NCI-H2107 treated with DMSO at 0.1 percent for 48 hours (cell line): ENCODE measurements around the gene ADCY5.

Experiments
- DNase-seq: peaks from one replicate; lab custom pipeline; 2025; ENCODE audit not compliant: unreplicated experiment; lab: John Stamatoyannopoulos, UW

Gene ADCY5

GRCh38 chr3:123431007-123431657 lies 17.8 kb downstream of the ADCY5 start:
- no peak for DNase-seq

DNA sequence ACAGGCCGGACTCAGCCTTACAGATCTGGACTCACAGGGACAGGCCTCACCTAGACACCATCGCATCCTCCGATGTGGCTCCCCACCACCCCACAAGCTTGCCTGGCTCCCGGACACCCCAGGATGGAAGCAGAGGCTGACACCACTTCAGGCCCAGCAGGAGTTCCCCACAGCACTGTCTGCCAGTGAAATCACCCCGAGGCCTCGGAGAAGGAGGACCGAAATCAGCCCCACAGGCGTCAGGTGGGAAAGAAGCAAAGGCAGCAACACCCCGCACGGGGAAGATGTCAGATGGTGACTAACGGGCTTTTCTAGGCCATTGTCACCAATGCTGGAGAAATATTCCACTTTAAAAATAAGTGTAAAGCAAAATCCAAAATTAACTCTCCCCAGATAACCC lies 18.6 kb downstream of the ADCY5 start:
- DNase-seq, result no peak

- no peak for DNase-seq
Observed at GRCh38 chr3:123429362-123430125, 19.3 kb downstream of the ADCY5 start.

DNA sequence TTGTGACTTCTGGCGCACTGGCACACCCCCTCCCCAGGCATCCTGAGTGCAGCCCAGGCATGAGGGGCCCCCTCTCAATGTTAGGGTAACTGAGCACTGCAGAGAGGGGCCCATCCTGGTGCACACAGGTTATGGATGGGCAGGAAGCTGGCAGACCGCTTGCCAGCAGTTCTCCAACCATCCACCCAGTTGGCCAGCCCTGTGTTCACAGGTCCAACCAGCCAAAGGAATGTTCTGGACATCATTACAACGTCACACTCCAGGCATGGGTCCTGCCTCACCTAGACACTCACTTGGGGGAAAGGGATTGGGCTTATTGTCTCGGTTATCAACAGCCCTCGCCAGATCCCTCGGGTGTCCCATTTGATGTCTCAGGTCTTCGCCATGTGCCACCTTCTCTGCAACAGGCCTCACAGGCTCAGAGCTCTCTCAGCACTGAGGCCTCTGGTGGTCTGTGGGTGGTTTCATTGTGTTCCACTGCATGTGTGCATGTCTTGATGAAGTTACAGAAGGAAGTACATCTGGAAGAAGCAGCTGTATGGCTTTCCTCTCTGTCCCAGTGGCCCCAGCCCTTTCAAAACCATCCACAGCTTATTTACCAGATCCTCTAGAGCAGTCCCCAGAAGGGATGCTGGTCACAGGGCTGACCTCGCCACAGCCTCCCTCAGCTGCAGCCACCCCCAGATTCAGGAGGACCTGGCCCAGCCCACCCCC lies 23.7 kb downstream of the ADCY5 start:
- no peak for DNase-seq

GRCh38 chr3:123424321-123424998 lies 24.4 kb downstream of the ADCY5 start:
- DNase-seq, result no peak

GRCh38 chr3:123423806-123424205 lies 25.1 kb downstream of the ADCY5 start:
- no peak for DNase-seq

GRCh38 chr3:123423031-123423430 lies 25.9 kb downstream of the ADCY5 start:
- no peak for DNase-seq

- no peak for DNase-seq
Observed at GRCh38 chr3:123422457-123422856, 26.4 kb downstream of the ADCY5 start.

GRCh38 chr3:123421353-123422174 lies 27.3 kb downstream of the ADCY5 start:
- DNase-seq, result peak; percentile 97

DNA sequence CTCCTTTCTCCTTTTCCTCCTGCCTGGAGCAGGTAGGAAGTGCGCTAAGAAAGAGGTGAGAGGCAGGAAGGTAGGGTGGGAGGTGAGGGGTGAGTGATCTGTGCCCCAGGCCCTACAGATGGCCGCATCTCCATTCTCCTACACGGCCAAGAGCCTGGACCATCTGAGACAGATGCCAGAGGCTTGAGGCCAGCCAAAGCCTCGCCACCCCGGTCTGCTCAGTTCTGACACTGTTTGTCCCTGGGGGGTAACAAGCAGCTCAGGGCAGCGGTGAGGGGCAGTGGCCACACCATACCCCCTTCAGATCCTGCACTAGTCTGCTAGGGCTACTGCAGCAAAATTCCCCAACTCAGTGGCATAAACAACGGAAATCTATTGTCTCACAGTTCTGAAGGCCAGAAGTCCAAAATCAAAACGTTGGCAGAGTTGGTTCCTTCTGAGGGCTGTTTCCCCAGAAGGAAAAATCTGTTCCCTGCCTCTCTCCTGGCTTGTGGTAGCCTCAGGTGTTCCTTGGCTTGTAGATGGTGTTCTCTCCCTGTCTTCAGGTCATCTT lies 28.4 kb downstream of the ADCY5 start:
- DNase-seq, result no peak

DNA sequence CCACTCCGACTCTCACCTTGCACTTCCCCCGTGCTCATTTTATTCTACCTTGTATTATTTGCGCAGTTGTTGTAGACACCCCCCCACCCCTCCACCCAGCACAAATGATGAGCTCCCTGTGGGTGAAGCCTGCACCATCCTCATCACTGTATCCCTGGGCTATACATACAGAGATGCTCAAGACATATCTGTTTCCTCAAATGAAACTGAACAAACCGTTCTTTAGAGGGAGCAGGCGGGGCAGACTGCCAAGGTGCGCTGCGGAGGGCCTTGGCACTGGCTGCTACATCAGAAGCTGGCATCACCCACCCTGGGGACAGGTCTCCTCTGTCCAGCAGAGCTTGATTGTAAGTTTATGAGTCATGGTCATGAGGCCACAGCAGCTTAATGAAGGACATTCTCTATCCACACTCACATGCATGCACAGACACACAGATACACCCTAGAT lies 29.0 kb downstream of the ADCY5 start:
- DNase-seq, result no peak

- DNase-seq, result no peak
Observed at GRCh38 chr3:123419181-123419849, 29.6 kb downstream of the ADCY5 start.

DNA sequence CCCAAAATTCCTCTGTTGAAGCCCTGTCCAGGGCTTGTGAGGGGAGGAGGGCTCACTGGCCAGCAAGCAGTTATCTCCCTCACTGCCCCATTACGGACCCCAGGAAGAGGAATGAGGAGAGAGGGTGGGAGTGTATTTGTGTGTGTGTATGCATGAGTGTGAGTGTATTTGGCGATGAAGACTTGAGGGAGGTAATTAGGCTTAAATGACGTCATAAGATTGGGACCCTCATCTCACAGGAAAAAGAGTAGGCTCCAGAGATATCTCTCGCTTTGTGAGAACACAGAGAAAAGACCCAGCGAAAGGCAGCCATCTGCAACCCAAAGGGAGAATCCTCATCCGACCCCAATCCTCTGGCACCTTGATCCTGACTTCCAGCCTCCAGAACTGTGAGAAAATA lies 32.2 kb downstream of the ADCY5 start:
- no peak for DNase-seq

DNA sequence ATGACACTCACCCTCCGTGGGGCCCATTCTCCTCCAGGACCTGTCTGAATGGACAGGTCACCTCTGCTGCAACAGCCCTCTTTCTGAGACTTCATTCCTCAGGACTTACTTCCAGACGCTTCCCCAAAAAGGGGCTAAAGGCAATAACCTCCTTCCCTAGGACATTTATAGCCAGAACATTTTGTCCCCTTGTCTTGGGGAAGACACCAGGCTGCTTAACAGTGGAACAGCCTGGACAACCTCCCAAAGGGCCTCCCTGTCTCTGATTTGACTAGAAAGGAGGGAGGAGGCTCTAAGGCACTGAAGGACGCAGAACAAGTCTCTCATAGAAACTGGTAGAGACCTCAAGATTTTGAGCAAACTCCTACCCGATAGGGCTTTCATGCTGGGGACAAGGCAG lies 32.7 kb downstream of the ADCY5 start:
- no peak for DNase-seq

DNA sequence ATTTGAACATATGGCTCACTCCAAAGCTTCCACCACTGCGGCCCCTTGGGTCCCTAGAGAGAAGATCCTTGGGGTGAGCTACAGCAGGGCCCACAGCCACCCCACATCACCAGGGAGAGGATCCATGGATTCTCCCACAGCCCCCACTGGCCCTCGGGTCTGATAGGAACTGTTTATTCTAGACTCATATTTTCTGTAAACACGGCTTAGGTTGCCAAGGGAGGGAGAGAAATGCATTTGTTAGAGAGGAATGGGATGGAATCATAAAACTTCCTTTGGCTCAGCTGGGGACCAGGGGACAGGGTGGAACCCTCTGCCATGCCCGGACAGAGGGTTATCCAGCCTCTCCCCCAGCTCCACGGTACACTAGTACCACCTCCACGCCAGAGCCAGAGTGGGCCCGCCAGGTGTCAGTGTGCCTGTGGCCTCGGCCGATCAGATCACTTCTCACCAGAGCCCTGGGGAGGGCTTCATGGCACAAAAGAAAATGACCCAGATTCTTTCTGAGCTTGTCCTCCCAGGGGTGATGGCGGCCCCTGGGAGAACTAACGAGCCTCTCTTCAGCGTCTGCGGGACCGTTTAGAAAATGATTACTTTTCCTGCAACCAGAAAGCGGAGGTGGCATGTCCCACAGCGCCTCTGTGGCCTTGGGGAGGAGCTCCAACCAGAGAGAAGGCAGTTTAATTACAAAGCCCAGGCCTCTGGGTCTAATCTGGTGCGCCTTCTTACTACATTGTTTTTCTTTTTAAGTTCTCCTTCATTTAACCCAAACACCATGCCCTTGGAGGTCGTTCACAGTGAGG lies 33.7 kb downstream of the ADCY5 start:
- DNase-seq, result no peak

- DNase-seq, result no peak
Observed at GRCh38 chr3:123412811-123413604, 35.9 kb downstream of the ADCY5 start.

DNA sequence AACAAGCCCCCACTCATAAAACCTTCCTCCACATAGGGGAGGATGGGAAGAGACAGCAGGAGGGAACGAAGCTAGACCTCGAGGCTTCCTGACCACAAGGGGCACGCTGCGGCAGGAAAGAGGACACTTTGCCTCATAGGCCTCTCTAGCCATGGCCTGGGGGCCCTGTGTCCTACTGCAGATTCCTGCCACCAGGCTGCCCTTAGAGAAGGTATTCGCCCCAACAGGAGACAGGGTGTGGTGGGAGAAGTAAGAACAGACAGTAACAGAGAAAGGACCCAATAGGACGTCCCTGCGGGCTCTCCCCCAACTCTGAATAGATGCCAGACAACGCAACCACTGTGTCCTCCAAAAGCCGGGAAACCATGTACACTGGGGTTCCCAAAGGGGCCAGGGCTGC lies 36.8 kb downstream of the ADCY5 start:
- no peak for DNase-seq
